NCI-H2227 (cell line): ENCODE measurements around the gene BRMS1.
"Not testable (repeated sequence)": the region's sequence is repeated elsewhere in the genome, so short reads cannot be mapped to it uniquely, and the experiment has no call there.

Experiments
- DNase-seq: peaks from one replicate; lab custom pipeline; 2025; ENCODE audit not compliant: unreplicated experiment; lab: John Stamatoyannopoulos, UW

Gene BRMS1, protein sequence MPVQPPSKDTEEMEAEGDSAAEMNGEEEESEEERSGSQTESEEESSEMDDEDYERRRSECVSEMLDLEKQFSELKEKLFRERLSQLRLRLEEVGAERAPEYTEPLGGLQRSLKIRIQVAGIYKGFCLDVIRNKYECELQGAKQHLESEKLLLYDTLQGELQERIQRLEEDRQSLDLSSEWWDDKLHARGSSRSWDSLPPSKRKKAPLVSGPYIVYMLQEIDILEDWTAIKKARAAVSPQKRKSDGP

DNA sequence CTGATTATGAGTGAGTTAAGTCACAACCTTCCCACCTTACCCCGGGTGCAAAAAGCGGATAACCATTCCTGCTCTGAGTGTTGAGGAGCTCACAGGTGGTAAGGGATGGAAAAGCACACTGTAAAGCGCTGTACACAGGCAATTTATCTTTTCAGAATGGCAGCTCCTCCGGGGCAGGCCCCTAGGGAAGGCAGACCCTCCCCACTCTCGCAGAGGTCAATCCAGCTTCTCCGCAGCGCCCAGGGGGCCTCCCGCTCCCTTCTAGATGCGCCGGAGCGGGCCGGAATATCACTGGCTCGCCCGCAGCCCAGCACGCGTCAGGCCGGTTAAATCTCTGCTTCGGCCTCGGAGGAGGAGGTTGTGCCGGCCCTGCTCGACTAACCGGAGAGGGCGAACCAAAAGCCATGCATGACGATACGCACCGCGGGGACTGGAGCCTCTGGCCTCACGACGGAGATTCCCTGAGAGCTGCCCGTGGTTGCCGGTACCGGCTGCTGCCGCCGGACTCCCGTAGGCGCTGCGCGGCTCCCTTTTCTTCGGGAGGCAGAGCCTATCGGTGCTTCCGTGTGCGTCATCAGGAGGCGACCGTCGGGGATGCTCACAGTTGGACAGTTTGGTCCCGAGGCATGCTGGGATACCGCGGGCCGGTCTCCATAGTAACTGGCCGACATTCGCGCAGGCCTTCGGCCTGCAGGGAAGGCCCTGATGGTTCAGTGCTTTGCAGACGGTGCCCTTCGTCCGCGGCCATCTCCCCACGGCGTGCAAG is at the start of gene BRMS1:
Gene BRMS1, minus strand, starts transcription at position 555 of the 766 bp plus-strand sequence. CDS start 2,870 bp downstream, outside the sequence.
- DNase-seq, result peak; percentile 98

DNA sequence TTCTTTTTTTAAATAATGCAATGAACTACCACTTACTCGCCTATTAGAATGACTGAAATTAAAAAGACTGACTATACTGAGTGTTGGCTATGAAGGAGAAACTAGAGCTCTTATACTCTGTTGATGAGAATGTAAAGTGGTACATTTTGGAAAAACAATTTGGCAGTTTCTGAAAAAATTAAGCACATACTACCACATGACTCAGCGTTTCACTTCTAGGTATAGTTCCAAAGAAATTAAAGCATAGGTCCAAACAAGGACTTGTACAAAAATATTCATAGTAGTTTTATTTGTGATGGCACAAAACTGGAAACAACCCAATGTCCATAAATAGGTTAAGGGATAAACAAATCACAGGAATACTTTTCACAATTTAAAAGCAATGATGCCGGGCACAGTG is 49.0 kb upstream of the BRMS1 start:
- DNase-seq, result no peak

DNA sequence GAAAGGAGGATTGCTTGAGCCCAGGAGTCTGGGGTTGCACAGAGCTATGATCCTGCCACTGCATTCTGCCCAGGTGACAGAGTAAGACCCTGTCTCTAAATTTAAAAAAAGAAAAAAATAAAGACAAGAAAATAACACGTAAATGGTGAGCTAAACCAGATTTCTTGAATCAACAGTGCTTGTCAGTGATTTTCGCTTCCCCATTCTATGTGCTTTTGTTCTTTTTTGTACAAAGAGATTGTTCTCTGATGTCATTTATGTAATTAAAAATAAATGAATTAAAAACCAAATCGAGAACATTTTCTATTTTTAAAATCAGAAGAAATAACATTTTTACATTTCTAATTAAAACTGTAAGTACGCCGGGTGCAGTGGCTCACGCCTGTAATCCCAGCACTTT is 46.4 kb upstream of the BRMS1 start:
- no peak for DNase-seq

DNA sequence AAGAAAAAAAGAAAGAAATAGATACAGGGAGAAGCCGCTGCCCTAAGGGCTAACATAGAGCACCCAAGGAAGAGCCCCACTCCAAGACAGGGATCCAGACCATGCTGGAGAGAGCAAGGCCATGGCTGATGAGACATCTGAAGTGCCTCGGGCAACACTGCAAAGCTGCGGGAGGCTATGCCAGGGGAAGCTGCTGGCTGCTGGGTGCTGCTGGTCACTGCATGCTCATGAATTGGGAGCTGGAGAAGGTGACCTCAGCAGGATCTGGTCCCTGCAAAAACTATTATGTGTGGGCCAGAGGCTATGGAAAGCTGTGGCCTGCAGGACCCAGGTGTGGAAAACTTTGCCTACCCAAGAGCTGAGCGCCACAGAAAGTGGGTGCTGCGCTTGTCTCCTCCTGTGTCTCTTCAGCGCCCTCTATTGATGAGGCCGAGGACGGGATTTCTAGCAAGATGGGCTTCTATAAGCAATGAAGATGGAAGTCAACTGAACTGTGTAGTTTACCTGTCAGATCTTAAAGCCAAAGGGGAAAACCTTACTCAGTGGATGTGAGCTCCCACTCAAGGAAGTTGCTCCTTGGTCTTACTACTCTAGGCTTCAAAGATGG is 44.0 kb upstream of the BRMS1 start:
- DNase-seq, result peak; percentile 54

DNA sequence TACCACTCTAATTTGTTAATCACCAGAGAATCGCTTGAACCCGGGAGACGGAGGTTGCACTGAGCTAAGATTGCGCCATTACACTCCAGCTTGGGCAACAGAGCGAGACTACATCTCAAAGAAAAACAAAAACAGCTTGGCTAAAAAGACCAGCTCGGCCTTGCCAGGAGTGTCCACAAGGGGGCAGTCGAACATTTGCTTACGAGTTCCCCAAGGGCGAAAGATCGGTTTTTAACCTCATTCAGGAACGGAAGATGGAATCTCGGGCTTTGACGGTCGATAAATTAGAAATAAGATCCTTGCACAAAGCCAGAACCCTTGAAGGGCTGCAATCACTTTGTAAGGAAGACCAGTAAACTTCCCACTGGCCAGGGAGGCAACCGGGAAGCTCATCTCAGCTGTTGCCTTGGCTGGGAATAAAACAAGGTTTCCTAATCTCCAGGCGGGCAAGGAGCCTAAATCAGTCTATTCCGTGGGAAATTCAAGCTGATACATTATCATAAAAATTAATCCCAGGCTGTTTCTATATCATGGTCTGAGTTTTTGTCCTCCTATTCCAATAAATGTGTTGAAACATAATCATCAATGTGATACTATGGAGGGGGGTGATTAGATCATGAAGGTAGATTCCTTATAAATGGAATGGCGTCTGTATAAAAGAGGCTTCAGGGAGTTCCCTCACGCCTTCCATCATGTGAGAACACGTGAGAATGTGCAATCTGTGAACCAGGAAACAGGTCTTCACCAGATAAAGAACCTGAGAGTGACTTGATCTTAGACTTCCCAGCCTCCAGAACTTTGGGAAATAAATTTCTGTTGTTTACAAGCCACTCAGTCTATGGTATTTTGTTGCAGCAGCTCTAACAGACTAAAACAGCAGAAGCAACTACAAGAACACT is 41.5 kb upstream of the BRMS1 start:
- DNase-seq, result peak; percentile 93

DNA sequence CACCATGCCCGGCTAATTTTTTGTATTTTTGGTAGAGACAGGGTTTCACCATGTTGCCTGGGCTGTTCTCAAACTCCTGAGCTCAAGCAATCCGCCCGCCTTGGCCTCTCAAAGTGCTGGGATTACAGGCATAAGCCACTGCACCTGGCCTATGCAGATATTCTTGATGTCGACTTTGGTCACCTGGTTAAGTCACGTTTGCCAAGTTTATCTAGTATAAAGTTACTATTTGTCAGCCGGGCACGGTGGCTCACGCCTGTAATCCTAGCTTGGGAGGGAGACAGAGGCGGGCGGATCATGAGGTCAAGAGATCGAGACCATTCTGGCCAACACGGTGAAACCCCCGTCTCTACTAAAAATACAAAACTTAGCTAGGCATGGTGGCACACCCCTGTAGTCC is 39.4 kb upstream of the BRMS1 start:
- DNase-seq, result not testable (repeated sequence)

DNA sequence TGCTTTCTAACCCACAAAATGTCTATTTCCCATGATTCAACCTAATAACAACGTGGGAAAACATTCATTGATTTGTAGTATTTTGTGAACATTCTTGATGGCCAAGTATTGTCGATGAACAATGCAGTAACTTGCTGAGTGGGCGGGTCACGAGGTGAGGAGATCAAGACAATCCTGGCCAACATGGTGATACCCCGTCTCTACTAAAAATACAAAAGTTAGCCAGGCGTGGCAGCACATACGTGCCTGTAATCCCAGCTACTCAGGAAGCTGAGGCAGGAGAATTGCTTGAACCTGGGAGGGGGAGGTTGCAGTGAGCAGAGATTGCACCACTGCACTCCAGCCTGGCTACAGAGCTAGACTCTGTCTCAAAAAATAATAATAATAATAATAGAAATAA is 35.4 kb upstream of the BRMS1 start:
- DNase-seq, result not testable (repeated sequence)

DNA sequence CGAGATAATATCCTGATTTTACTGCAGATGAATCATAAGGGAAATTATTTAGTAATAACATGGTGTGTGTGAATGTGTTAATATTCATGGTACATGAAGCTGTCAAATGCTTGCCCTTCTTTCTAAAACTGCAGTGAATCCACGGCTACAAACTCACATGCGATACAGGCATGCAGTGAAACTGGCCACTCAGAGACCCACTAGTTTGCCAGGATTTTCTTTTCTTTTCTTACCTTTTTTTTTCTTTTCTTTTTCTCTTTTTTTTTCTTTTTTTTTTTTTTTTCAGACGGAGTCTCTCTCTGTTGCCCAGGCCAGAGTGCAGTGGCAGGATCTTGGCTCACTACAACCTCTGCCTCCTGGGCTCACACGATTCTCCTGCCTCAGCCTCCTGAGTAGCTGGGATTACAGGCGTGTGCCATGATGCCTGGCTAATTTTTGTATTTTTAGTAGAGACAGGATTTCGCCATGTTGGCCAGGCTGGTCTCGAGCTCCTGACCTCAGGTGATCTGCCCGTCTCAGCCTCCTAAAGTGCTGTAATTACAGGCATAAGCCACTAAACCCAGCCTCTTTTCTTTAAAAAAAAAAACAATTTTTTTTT is 28.9 kb upstream of the BRMS1 start:
- DNase-seq, result not testable (repeated sequence)

DNA sequence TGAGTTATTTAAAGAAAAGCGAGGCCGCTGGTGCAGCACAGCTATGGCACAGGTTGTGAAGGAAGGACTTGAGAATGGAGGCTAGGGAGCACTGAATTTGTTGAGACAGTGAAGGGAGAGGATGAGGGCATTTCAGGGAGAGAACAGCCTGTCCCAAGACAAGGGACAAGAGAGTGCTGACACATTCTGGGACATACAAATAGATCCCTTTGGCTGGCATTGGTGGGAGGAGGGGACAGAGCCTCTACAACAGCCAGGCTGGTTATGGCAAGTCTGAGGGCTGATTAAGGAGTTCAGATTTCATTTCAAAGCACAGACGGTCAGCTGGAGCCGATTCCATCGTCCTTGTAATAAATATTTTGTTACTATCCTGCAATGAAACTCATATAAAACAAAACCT is 28.4 kb upstream of the BRMS1 start:
- no peak for DNase-seq

DNA sequence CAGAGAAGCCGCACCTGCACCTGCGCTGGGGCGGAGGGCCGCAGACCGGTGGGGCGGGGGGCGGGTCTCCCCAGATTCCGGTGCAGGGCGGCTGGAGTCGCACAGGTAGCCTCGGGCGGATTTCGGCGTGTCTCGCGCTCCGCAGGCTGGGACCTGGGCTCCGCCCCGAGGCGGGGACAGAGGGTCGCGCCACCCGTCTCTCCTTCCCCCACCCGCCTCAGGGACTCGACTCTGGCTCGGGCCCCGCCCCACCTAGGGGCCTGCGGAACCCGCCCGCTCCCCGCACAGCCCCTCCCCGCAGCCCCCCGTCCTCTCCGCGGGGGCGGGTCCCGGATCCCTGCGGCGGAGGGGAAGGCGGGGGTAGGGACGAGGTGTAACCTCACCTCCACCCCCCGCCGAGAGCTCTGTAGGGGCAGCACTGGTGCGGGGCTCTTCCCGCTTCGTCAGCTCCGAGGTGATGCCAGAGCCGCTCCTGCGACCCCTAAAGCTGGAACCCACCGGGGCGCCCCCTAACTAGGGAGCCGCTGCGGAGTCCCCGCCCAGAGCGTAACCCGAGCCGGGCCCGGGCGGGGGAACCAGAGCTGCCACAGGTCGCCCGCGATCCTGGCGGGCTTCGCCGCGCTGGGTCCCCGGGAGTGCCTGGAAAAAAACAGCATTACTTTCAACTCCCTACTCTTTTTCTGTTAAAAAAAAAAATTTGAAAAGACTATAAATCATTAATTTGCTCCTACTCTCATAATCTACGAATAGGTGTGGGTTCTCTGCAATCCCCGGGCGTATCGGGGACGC is 26.9 kb upstream of the BRMS1 start, which contains the start of gene SLC29A2:
Gene SLC29A2, minus strand, starts transcription at position 134 of the 789 bp plus-strand sequence. CDS start 169 bp downstream, outside the sequence.
- DNase-seq, result peak; percentile 93

DNA sequence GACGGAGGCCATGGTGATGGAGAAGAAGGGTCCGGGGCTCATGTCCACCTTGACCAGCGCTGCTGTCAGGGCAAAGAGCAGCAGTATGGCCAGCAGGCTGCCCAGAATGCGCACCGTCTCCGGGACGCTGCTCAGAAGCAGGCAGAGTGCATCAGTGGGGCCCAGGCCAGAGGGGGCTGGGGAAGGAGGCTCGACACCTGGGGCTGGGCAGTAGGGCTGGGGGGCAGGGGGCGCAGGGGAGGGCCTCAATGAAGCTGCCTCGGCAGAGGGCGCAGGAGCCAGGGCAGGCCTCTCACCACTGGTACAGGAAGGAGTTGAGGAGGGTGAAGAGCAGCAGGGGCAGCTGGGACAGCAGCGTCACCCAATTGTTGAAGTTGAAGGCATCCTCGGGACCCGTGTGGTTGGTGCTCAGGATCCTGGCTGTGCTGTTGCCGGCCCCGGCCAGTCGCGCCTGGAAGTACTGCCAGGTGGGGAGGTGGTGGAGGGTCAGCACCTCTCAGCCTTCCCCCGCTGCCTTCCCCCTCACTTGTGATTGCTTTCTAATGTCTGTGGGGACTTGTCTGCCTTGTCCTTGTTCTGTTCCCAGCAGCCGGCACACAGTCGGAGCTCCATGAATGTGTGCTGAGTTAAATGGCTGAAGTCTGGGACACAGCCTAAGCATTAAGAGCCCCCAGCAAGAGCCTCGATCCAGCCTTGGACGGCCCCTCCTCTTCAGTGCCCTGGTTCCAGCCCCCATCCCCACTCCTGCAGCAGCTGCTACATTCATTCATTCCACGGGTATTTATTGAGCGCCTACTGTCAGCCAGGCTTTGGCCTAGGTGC is 24.4 kb upstream of the BRMS1 start:
- DNase-seq, result no peak

DNA sequence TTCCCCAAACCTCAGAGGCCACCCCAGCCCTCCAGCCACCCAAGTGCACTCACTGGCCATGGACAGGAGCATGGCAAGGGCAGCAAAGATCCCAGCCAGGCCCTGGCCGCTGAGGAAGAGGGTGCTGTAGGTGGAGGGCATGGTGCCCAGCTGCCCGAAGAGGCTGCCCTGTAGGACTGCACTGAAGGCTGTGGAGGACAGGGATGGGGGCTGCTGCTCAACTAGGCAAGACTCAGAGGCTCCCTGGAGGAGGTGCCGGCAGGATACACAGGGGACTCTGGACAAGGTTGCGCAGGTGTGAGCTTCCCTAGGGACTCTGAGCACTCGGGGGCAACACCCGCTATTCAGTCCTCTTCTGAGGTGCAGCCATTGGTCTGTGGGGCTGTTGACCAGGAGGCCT is 23.6 kb upstream of the BRMS1 start:
- DNase-seq, result no peak

DNA sequence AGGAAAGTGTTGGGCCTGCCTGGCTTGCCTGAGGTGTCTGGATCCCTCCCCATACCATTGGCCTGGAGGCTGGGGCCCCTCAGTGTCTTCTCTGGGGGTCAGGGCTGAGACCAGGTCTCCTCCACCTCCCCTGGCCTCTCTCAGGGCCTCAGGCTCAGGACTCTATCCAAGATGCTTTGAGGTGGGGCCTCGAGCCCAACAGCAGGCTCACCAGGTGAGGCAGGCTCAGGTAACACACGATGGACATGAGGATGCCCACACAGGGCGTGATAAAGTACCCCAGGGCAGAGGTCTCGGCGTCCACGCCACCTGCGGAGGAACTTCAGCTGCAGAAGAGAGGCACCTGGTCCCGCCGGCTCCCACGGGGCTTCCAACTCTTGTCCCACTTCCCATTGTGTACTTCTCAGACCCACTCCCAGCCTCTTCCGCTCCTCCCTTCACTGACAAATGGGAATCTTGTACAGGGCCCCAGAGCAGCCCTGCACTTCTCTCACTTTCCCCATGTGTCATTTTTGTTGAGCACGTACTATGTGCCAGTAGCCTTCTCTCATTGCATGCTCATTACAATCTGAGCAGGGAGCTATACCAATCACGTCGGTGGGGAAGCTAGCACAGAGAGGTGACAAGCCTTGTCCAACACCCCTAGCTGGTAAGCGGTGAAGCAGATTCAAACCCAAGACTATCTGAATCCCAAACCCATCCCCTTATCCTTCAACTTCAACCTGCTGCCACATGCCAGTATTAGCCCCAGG is 22.8 kb upstream of the BRMS1 start:
- DNase-seq, result no peak

DNA sequence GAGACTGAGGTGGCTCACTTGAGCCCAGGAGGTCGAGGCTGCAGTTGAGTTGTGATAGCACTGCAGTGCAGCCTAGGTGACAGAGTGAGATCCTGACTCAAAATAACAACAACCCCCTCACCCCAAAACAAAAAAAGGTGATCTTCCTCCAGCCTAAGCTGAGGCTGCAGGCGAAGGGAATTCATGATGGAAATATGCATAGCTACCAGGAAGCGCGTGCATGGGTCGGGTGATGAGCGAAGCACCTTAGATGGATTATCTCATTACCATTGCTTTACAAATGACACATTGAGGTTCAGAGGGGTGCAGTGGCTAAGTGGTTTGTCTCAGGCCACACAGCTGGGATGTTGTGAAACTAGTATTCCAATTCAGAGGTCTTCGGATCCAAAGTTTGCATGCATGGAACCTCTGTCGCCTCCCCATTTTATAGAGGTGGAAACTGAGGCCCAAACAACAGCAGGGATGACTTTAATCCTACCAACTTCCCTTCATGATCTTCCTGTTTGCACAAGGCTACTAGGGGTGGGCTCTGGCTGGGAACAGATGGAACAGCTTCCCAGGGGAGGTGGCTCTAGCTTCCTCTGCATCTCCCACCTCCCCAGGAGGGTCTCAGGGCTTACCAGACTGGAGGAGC is 22.1 kb upstream of the BRMS1 start:
- DNase-seq, result no peak

DNA sequence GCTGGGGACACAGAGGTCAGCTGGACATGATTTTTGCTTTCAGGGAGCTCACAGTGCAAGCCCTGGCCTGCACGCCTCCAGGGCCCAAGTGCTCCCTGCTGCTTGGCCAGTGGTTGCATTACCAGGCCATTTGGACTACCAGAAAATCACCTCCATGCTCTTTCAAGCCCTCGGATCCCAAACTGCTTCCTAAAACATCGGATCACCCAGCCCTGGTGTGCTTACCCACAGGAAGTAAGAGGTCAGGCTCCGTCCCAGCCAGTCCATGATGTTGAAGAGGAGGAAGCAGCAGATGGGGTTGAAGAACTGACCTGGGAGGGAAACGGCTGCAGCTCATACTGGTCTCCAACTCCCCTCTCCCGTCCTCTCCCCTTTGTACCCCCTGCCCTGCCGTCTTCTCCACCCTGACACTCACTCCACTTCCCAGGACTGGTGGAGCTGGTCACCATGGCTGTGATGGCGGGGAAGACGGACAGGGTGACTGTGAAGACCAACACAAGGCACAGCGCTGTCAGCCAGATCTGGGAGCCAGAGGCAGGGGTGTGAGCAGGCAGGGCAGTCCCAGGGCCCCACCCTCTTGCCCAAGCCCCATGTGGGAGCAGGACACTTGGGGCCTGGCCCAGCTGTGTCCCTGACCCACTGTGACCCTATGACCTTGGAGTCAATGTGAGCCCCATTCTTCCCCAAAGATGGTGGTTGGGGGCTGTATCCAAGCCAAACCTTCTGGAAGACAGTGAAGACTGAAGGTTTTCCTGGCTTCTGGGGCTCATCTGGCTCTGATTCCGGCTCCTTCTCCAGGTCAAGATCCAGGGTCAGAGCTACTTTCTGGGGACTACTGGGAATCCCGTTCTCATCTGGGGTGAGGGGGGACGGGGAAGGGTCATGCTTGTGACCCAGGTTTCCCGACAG is 21.1 kb upstream of the BRMS1 start:
- no peak for DNase-seq

DNA sequence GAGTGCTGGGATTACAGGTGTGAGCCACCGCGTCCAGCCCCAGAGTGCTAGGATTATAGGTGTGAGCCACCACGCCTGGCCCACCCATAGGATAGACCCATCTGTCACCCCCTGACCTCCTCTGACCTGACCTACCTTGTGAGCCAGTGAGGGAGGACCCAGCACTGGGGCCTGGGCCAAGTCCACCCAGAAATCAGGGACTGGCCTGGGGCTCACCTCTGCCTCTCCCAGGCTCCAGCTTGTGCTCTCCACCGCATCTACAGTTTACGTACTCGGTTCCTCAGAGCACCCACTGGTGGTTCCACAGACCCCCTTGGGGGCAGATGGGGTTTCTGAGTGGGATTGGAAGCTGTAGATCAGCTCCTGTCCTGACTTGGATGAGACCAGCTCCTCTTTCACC is 20.3 kb upstream of the BRMS1 start:
- no peak for DNase-seq
